AML-193 (cell line): ENCODE data around the gene ORM2.
A peak's percentile ranks its signal among the peaks of the same experiment; 100 is the strongest.

ENCODE experiments used
- DNase-seq, 2 experiments: peaks; one replicate each; lab custom pipeline; 2025; lab: John Stamatoyannopoulos, UW

ORM2 gene

DNA sequence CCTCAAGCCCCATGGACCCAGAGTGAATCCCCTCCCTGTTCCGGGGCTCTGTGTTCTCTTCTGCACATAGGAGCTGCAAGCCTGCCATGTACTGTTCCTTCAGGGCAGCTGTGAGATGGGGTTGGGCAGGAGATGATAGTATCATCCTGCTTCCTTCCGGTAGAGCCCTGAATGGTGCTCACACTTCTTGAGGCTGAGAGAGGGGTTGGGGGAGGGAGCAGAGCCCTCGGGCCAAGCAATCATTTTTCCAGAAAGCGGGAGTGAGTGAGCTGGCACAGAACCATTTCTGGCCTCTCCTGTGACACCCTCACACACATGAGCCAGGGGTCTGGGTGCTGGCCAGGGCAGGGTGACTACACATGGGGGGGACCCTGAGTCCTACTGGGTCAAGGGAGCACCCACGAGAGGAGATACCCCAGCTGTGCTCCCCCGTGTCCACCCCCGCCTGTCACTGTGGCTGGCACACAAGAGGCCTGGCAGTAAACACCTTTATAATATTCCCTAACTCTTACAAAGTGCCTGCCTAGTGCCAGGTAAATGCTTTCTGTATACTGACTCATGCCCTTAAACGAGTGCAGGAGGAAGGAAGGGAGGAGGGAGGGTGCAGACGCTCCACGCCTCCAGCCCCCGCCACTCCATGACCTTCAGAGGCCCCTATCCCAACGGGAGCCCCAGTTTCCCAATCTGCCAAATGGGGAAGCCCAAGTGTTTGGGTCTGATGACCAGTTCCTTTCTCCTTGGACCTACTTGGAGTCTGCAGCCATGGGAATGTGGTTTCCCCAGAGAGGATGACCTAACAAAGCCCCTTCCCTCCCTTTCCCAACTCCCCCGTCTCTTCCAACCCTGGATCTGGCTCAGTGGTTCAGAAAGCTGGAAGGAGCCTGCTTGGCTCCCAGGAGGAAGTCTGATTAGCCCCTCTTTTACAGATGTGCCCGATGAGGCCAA is 42.6 kb downstream of the ORM2 start:
- DNase-seq, result peak; percentile 61 to 71

- peak; percentile 95 to 96 for DNase-seq
Measured at GRCh38 chr9:114372921-114373448, 43.3 kb downstream of the ORM2 start.

- no peak for DNase-seq
Measured at GRCh38 chr9:114373960-114374730, 44.5 kb downstream of the ORM2 start.

GRCh38 chr9:114374936-114375335 is 45.3 kb downstream of the ORM2 start:
- no peak for DNase-seq

DNA sequence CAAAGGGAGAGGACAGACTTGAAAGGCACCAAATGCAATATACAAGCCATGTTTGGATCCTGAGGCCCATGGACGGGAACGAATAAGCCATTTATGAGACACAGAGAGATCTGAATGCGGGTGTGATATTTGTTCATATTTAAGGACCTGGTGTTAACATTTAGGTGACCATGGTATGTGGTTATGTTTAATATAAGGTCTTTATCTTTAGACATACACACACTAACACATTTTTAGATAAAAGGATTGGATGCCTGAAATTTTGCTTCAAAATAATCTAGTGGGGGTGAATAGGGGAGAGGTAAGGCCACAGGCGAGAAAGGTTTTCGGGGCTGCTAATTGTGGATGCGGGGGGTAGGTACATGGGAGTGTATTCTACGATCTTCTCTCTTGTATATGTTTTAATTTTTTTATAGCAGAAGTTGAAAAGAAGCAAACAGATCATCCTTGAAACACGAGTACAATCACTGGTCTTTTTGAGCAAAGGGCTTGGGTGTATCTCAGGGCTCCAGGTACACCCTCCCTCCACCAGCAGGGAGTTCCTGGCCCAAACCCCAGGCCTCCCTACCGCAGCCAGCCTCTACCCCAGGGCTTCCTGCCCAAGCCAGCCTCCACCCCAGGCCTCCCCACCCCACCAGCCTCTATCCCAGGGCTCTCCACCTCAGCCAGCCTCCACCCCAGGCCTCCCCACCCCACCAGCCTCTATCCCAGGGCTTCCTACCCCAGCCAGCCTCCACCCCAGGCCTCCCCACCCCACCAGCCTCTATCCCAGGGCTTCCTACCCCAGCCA is 45.9 kb downstream of the ORM2 start:
- DNase-seq, result no peak

DNA sequence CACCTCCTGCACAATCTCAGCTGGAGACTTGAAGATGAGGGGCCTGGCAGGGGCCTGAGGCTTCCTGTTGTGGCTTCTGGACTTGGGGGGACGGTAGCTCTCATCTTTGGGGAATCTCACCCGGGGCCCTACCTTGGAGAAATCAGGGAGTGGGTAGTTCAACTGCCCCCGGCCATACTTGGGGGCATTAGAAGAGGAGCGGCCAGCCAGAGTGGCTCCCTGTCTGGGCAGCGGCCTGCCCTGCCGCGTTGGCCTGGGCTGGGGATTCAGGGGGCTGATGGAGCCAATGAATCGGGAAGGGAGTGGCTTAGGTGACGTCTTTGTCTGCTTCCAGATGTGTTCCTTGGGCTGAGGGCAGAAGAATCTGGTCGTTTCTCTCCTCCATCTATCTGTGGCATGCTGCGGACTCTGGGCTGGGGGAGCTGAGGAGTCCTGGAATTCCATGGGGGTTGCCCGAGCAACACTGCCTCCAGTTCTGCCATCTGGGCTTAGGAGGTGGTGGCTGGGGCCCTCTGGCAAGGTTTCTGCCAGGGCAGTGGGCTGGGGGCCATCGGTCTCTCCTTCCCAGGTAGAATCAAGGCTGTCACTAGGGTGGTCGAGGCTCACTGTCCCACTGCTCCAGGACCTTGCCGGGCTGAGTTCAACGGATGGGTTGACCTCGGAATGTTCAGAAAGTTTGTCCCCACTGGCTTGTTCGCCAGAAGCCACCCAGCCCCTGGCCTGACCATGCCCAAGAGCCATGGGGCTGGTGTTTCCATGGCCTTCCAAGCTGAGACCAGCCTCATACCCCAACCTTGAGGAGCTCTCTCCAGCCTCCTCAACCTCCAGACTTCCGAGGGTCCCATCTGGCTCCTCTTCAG is 47.1 kb downstream of the ORM2 start:
- DNase-seq, result no peak

- DNase-seq, result no peak
Measured at GRCh38 chr9:114378016-114378415, 48.3 kb downstream of the ORM2 start.

GRCh38 chr9:114378883-114379282 is 49.2 kb downstream of the ORM2 start:
- DNase-seq, result no peak
